ENCODE measurements around the gene SUMF1.

SUMF1 gene

DNA sequence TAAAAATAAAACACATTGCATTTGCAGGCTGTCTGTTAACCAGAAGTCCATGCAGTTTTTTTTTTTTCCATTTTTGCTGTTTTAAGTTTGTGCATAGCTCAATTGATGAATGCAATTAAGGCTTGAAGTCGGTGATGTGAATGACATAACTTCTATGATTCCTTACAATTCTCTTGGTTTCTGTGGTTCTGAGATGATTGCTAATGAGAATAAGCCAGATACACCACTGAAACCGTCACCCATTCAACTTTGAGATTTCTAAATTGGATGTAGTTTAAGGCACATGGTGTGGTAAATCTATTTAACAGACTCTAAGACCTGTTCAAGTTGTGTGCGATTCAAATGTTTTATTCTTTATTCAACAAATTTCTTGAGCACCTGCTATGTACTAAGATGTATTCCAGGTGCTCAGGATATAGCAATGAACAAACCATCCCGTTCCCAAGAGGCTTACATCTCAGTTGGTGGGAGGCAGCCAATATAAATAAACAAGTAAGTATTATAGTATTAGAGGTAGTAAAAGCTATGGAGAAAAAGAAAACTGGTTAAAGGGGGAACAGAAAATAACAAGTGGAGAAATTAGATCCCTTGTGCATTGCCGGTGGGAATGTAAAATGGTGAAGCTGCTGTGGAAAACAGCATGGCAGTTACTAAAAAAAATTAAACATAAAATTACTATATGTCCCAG is 30.1 kb upstream of the SUMF1 start:
- no peak for DNase-seq (ENCODE audit: low read depth)

DNA sequence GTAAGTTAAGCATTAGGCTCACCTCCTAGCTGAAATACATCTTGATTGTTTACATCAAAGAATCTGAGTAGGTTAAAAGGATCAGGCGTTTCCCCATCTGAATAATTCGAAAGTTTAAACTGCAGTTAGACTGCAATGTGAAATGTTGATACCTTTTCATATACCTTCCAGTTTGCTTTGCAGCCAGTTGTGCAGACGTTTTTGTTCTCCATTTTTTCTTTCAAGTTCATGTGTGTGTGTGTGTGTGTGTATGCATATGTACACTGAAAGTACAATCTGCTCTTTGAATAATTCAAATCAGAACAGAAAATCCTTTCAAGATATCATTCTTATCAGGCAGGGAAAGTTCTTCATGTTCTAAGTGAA is 29.0 kb upstream of the SUMF1 start:
- DNase-seq (ENCODE audit: low read depth) = no peak

DNA sequence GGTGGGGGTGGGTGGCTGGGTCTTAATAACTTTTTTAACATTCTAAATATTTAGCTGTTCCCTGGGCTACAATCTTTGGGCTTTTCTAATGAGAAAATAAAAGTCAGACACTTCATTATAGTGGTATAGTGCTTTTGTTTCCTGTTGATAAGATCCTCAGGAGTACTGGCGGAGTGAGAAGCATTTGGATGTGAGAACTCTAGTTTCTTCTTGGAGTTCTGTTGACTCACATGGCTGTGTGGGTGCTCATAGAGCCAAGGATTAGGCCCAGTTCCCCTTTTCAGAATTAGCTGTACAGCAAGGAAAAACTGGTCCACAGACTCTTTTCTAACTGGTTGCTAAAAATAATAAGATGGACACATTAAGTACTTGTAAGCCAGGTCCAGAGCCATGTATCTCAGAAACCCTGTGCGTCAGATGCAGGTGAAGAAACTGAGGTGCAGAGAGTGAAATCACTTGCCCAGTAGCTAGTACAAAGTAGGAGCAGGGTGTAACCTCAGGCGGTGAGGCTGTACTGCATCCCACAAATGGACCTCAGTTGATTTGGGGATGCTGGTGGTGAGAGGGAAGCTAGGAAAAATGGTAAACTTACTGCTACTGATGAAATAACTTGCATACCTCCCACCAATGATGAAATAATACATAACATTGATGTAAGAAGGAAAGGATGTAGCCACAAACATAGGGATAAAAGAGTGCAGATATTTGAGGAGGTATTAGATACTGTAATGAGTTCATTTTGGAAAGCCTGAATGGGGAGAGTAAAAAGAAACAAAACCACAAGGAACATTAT is 28.4 kb upstream of the SUMF1 start:
- no peak for DNase-seq (ENCODE audit: low read depth)

DNA sequence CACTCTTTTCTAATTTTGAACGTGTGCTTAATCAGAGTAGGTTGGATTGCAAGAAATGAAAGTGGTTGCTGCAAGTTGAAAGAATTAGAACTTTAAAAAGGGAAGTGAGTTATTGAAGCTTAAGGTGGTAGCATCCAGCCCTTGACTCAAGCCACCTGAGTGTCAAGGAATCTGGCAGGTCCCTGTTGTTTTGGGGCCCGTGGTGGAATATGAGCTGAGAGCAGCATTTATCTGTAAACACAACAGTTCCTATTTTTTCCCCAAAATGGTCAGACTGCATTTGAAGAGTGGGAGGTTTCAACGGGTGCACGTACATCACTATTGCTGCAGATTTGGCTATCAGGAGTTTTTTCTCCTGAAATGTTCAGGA is 27.8 kb upstream of the SUMF1 start:
- DNase-seq (ENCODE audit: low read depth) = no peak

DNA sequence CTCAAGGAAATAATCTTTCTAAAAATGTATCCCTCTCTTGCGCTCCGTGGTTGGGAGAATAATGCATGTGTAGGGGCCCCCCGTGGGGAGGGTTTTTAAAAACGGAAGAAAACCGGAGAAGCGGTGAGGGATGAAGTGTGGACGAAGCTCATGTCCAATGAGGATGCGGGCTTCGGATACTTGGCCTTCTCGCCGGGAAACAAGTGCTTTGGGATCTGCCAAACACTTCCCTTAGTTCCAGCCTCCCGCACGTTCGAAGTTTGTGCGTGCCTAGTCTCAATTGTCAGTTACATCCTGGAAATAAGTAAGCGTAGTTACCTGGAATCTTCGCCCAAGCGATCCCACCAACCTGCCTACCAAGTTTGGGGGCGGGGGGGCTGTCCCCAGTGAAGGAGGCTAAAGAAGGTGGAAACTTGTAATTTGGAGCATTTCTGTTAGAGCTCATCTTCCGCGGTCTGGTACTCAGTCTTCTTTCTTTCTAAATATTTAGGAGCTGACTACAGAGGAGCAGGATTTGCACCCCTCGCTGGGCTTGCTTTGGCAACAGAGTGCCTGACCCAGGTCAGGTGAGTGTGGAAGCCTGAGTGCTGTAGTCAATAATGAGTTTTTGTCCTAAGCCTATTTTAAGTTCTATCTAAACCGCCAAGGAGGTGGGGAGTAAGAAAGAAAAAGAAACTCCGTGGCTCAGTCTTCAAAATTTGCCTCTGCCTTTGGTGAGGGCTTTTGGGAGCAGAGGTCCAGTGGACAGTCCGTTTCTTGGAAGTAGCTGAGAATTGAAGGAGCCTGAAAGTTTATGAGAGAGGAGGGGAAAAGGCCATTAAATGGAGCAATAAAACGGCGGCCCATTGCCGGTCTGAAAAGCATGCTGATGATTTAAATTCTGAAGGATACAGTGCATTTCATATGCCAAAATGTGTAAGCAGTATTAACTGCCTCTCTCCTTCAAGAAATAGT is 27.1 kb upstream of the SUMF1 start:
- DNase-seq (ENCODE audit: low read depth) = no peak

DNA sequence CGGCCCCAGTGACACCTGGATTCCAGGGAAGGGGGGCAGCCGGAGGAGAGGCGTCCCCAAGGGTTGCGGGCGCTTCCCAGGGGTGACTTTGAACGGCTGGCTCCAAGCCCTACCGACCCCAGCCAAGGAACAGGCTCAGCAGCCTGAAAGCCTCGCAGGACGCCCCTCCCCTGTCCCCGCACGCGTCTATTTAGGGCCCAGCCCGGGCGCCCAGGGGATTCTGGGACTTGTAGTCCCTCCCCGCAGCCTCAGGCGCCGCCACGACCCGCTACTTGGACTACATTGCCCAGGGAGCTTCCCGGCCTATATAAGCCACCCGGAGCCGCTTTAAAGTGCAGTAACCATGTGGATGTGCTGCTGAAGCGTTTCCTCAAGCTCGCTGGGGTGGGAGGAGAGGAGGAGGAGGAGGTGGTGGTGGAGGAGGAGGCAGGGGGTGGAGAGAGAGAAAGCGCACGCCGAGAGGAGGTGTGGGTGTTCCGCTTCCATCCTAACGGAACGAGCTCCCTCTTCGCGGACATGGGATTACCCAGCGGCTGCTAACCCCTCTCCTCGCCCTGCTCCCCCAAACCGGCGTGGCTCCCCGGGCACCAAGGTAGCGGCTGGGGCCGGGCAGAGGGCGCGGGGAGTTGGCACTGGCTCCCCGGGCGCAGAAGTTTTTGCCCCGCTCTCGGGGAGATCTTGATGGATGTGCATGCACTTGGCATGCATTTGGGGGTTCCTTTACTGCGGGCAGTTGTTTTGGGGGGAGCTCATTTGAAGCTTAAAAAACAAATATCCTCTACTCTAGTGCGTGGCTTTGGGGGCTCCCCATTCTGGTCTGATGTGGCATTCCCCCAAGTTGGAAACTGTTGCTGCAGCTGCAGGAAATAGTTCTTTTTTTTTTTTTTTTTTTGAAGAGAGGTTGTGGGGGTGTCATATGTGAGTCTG is 26.2 kb upstream of the SUMF1 start, which contains the start of gene ITPR1:
ITPR1 (plus strand) TSS at position 335 of the 927 bp plus-strand sequence. CDS start 23,144 bp downstream, outside the sequence.
- DNase-seq (ENCODE audit: low read depth) = peak; percentile 82

DNA sequence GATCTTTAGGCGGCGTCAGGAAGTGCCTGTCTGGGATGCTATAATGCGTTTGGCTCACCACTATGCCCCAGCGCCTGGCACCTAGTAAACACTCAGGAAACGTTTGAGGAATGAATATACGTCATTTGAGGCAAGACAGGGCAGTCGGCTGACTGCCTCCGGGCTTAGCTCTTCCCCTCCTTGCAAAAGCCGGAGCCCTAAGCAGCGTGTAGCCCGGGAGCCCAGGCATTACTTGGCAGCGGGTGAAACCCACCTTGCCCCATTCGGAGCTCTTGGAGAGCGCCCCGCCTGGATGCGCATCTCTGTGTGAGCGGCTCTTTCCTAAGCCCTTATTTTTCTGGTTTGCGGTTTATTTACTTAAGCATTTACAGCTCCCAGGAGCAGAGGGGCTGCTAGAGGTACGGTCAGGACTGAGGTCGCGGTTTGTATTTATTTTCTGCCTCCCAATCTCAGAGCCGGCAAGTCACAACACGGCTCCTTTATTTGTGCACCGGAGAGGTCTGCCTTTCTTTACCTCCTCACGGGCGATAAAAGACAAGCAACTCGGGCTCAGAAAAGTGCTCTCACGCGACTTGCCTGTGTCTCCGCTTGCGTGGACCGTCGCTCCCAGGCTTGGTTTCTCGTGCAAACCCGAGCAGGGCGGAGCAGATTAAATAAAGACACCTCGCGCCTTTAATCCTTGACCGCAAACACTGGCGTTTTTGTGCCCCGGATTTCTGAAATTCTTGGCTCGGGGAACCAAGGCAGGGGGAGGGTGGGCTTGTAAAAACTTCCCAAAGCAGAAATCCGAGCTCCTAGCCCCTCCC is 25.3 kb upstream of the SUMF1 start:
- DNase-seq (ENCODE audit: low read depth) = no peak

DNA sequence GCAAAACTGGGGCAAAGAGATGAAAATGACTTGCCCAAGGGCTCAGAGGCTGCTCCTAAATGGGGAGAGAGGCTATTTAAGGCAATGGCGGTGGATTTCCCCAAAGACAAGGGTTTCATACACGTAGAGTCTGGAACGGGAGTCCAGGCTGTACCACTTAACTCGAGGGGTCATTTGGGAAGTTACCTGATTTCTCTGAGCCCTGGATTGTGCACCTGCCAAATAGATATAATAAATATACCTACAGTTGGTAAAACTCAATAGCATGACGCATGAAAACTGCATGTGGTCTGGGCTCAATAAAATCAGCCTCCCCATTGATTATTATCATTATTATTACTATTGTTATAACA is 24.8 kb upstream of the SUMF1 start:
- no peak for DNase-seq (ENCODE audit: low read depth)

DNA sequence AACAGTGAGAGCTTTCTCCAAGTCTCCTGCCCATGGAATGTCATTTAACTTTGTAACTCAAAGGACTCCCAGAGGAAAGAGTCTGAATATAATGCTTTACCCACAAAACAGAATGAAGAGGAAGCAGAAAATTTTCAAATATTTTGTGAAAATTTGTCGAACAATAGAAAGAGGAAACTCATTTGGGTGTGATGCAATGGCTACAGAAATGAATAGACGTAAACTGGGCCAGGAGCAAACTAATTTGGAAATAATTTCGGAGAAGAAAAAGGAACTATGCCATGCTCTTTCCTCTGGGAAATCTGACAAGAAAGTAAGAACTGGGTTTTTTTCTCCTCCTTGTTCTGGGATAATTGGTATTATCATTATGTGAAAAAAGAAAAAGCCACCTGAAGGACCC is 11.2 kb upstream of the SUMF1 start:
- DNase-seq (ENCODE audit: low read depth) = no peak

DNA sequence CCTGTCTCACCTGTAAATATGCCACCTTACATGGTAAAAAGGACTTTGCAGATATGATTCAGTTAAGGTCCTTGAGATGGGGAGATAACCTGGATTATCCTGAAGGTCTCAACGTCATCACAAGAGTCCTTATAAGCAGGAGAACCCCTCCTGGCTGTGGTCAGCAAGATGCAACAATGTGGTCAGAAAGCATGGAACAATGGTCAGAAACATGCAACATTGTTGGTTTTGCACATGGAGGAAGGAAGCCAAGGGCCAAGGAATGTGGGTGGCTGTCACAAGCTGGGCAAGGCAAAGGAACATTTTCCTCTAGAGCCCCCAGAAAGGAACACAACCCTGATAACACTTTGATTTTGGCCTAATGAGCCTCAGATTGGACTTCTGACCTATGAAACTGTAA is 9.4 kb upstream of the SUMF1 start:
- no peak for DNase-seq (ENCODE audit: low read depth)

DNA sequence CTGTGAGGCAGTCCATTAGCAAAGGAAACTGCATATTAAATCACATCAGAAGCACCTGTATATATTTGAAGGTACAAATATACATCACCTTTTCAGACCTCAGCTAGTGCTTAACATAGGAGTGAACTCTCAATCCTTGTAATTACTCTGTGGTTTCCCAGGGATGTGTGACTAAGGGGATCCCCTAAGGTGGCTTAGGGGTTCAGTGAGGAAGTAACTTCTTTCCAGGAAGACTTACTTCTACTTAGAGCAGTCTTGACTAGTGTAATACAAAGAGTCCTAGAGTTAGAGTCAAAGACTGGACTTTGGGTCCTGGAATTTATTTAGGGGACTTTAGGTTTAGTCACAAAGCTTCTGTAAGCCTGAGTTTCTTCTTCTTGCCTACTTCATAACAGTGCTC is 8.7 kb upstream of the SUMF1 start:
- DNase-seq (ENCODE audit: low read depth) = no peak

DNA sequence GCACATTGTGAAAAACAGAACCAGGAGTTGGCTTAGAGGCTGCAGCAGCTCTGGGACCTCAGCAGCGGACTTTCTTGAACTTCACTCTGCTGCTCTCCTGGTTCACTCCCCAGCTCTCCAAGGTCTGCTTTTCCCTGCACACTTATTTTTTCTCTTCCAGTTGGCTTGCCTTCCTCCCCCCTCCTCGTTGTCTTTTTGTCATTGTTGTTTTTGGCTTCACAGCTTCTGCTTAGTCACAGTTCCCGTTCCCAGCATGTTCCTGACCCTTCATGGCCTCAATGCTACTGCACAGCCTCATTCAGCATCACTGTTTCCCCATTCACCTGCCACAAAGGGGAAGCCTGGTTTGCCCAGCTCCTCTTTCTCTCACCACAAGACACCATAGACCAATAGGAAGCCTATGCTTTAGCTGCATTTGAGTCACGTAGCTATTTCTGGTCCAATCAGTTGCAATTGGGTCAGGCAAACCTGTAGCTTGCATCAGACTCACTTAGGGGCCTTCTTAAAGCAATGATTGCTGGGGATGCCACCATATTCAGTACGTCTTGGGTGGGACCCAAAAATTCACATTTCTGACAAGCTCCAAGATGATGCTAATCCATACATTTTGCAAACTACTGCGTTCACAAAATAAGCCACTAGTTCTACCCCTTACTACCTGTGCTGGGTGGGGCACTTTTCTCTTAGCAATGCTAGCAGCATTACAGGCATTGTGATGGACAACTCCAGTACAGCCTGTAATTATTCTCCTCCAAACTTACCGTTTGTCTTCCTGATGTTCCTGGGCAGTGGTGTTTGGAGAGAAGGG is 7.8 kb upstream of the SUMF1 start:
- DNase-seq (ENCODE audit: low read depth) = no peak

DNA sequence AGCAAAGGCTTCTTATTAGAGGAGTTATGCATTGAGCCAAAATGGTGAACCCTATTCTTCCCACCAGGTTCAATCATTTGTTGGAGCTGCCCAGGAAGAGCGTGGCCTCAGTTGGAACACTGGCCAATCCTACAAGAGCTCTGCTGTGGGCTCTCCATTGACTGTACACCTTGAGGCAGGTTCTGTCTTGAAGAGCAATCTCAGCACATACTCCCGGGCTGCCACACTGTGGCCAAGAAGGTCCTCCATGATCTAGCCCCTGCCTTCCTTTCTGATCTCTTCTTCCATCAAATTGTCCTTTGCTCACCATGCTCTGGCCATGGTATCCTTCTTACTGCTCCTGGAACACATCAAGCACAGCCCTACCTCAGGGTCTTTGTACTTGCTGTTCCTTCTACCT is 5.7 kb upstream of the SUMF1 start:
- DNase-seq (ENCODE audit: low read depth) = no peak

DNA sequence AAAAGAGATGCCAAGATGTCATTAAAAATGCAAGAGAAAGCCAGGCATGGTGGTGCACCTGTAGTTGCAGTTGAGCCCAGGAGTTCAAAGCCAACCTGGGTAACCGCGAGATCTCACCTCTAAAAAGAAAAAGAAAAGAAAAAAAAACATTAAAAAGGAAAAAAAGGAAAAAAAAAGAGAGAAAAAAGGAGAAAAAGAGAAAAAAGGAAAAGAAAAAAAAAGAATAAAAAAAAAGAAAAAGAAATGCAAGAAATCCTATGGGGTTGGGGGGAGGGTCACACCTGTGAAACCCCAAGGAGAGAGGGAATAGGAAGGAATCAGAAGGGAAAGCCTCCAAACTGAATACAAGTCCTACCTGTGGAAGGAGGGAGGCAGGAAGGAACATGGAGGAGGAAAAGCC is 5.2 kb upstream of the SUMF1 start:
- DNase-seq (ENCODE audit: low read depth) = no peak

DNA sequence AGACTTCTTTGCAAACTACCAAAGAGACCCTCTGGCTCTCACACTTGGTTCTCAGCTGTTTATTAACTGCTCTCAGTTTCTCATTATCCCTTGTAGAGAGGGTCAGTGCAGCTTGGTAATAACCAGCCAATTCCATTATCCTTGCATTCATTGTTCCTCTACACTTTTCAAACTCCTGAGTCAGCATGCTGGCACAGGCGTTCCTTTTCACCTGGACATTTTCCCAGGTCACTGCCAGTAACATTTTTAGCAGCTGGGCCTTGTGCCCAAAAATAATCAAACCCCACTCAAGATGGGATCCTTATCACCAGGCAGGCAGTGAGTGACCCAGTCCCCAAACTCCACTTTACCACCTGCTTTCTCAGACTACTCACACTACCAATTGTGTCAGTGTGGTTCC is 4.8 kb upstream of the SUMF1 start:
- DNase-seq (ENCODE audit: low read depth) = no peak

DNA sequence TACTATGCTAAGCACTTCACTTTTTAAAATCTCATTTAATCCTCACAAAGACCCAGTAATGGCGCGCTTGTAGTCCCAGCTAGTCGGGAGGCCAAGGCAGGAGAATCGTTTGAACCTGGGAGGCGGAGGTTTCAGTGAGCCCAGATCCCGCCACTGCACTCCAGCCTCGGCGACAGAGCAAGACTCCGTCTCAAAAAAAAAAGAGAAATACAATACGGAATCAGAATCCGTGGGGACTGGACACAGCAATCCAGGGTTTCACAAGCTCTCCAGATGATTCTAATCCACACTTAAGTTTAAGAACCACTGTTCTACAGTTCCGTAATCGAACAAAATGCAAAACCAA is 426 bp upstream of the SUMF1 start:
- DNase-seq (ENCODE audit: low read depth) = no peak

DNA sequence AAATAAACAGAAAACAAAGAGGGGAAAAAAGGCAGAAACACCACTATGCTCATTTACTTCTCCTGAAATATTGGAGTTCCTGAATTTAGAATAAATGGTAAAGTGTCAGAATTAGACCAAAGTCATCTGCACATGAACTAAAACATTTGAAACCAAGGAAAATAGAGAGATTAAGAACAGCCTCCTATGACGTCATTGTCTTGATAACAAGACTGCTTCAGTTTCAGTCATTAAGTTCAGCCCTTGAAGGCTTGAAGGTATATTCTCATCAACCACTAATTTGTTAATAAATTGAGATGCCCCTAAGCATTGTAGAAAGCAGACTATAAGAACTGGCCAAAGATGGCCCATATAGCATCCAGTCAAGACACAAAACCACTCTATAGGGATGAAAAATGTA is 2.5 kb downstream of the SUMF1 start:
- DNase-seq (ENCODE audit: low read depth) = no peak

DNA sequence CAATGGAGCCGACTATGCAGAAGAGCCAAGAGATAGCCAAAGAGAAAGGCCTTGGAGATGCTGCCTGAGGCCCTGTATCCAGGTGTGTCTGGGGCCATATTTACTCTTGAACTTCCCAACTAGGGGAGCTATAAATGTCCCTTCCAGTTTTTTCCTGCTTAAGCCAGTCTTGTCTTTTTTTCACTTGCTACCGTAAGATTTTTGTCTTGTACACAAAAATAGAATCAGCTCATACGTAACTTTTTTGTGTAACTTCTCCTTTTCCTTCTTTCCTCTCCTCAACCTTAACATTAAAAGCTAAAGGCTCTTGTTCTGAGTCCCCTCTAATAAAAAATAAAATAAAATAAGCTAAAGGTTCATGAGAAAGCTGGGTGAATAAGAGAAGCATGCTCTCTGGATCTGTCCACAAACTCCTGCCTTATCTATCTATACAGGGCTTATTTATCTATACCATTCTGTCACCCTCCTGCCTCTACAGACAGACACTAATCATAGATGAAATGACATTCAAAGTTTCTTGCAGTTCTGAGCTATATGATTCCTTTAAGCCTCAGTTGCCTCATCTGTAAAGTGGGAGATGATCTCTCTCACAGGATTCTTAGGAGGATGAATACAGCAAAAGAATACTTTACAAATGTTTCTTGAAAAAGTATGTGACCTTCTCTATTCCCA is 4.6 kb downstream of the SUMF1 start:
- DNase-seq (ENCODE audit: low read depth) = no peak

DNA sequence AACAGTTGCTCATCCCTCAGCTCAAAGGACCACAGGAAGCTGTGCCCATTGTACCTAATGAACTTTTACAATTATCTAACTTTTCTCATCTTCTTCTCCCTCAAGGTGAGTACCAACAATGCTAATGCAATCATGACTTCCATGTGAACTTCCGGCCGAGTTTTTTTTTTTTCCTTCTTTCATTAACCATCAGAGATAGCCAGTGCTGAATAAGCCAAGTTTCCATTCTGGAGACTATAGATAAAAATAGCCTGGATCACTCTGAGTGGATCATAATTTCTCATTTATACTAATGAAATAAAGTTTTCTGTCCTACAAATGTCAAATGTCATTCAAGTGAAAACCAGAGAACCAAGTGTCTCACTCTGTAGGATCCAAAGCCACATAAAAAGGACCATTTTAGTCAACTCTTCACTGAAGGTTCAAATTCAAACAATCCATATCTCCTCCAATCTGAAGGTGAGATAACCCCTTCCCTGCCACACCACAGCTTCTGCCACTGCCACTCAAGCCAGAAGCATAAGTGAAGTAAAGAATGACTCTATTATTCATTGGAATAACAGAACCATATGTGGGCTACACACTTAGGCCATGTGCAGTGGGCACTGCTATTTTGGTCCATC is 5.5 kb downstream of the SUMF1 start:
- DNase-seq (ENCODE audit: low read depth) = no peak

Data from stimulated activated CD8-positive, alpha-beta memory T cell treated with anti-CD3 and anti-CD28 coated beads, Interleukin-15, amount 100 ng/mL, for 24 hours (primary cell).